Activated CD4-positive, alpha-beta T cell treated with anti-CD3 and anti-CD28 coated beads, Interleukin-2, amount 10 ng/mL, durations not matched to agents 24 days and 14 days (primary cell): ENCODE data around the gene CDS1. TPM values are rescaled to one million over a fixed set of nuclear protein-coding genes. Genes with fewer than 3 reads are reported as not detected.
"Not testable (repeated sequence)": the region's sequence is repeated elsewhere in the genome, so short reads cannot be mapped to it uniquely, and the experiment has no call there.

Experiments
- DNase-seq: peaks from one replicate; pipeline ENCODE4 v3.0.0; 2022
- H3K27ac Mint-ChIP-seq: one replicate; pipeline ENCODE4 v1.8.0; 2022; ENCODE audit warnings: mild to moderate bottlenecking, mixed read lengths
- H3K27me3 Mint-ChIP-seq: one replicate; pipeline ENCODE4 v1.8.0; 2022; ENCODE audit warnings: mixed read lengths
- H3K36me3 Mint-ChIP-seq: one replicate; pipeline ENCODE4 v1.8.0; 2022; ENCODE audit warnings: low read depth, mild to moderate bottlenecking, mixed read lengths
- H3K4me1 Mint-ChIP-seq: one replicate; pipeline ENCODE4 v1.8.0; 2021; ENCODE audit warnings: mixed read lengths
- H3K4me3 Mint-ChIP-seq: one replicate; pipeline ENCODE4 v1.8.0; 2022; ENCODE audit warnings: mild to moderate bottlenecking, moderate library complexity, mixed read lengths
- H3K9me3 Mint-ChIP-seq: one replicate; pipeline ENCODE4 v1.8.0; 2021; ENCODE audit warnings: mixed read lengths
- intact Hi-C: fragments of 100-400 bp; cut with micrococcal nuclease; formaldehyde crosslinking; loops from one replicate; pipeline ENCODE4 v1.15.1; 2023
- total RNA-seq: library from RNA; stranded (reverse); gene quantifications from 2 replicates; pipeline ENCODE4 v1.2.3, GENCODE V29; 2022

CDS1 gene
- not detected in 2 replicates for total RNA-seq

- Mint-ChIP-seq H3K36me3 (no peaks in the 10 kb centered on the region), H3K27ac (no peak within 1 kb of the TSS), H3K27me3 (peaks cover 53% of the 10 kb centered on the region), H3K4me1 (peaks cover 12% of the 10 kb centered on the region), H3K9me3 (no peaks in the 10 kb centered on the region), H3K4me3 (peak within 1 kb of the TSS; percentile 81)
- intact Hi-C loops = loop anchor here (1.0 to 5.0 kb wide), 3 partner anchors 87 to 384 kb away; partner anchors contain the start of gene WDFY3
- no peak for DNase-seq
Observed at GRCh38 chr4:84582988-84583875, at the start of gene CDS1. Gene CDS1 (plus strand): TSS chr4:84583127. CDS start chr4:84583402, 275 bp downstream.

GRCh38 chr4:84535901-84536300, 47.0 kb upstream of the CDS1 start:
- H3K4me1 Mint-ChIP-seq = no peaks in the 10 kb centered on the region
- H3K4me3 Mint-ChIP-seq = no peak overlapping the region
- no peaks in the 10 kb centered on the region for H3K36me3 Mint-ChIP-seq
- H3K9me3 Mint-ChIP-seq = no peaks in the 10 kb centered on the region
- intact Hi-C loops = no loop called here
- DNase-seq = no peak
- no peak overlapping the region for H3K27ac Mint-ChIP-seq
- peaks cover 6% of the 10 kb centered on the region for H3K27me3 Mint-ChIP-seq

- intact Hi-C loops = no loop called here
- no peak for DNase-seq
- no peak overlapping the region for H3K27ac Mint-ChIP-seq
- H3K36me3 Mint-ChIP-seq = no peaks in the 10 kb centered on the region
- no peaks in the 10 kb centered on the region for H3K9me3 Mint-ChIP-seq
- no peaks in the 10 kb centered on the region for H3K27me3 Mint-ChIP-seq
- H3K4me3 Mint-ChIP-seq = no peak overlapping the region
- no peaks in the 10 kb centered on the region for H3K4me1 Mint-ChIP-seq
Observed at GRCh38 chr4:84545093-84545492, 37.8 kb upstream of the CDS1 start.

- Mint-ChIP-seq H3K27ac (no peak overlapping the region), H3K4me3 (no peak overlapping the region), H3K9me3 (no peaks in the 10 kb centered on the region), H3K27me3 (no peaks in the 10 kb centered on the region), H3K36me3 (no peaks in the 10 kb centered on the region), H3K4me1 (no peaks in the 10 kb centered on the region)
- intact Hi-C loops = no loop called here
- DNase-seq = no peak
Observed at GRCh38 chr4:84547211-84547610, 35.7 kb upstream of the CDS1 start.

- H3K27me3 Mint-ChIP-seq, H3K4me3 Mint-ChIP-seq, H3K36me3 Mint-ChIP-seq, H3K9me3 Mint-ChIP-seq, DNase-seq, H3K27ac Mint-ChIP-seq, intact Hi-C loops, H3K4me1 Mint-ChIP-seq: not testable (repeated sequence)
Observed at GRCh38 chr4:84549191-84549590, 33.7 kb upstream of the CDS1 start.

- Mint-ChIP-seq H3K36me3 (no peaks in the 10 kb centered on the region), H3K4me1 (no peaks in the 10 kb centered on the region), H3K4me3 (no peak overlapping the region), H3K27ac (no peak overlapping the region), H3K27me3 (peaks cover 5% of the 10 kb centered on the region), H3K9me3 (no peaks in the 10 kb centered on the region)
- no peak for DNase-seq
- intact Hi-C loops = no loop called here
Observed at GRCh38 chr4:84562156-84562555, 20.8 kb upstream of the CDS1 start.

GRCh38 chr4:84563002-84563401, 19.9 kb upstream of the CDS1 start:
- H3K36me3 Mint-ChIP-seq = no peaks in the 10 kb centered on the region
- no peak for DNase-seq
- intact Hi-C loops = no loop called here
- peaks cover 5% of the 10 kb centered on the region for H3K27me3 Mint-ChIP-seq
- no peak overlapping the region for H3K27ac Mint-ChIP-seq
- no peak overlapping the region for H3K4me3 Mint-ChIP-seq
- no peaks in the 10 kb centered on the region for H3K4me1 Mint-ChIP-seq
- H3K9me3 Mint-ChIP-seq = no peaks in the 10 kb centered on the region

- no peak overlapping the region for H3K27ac Mint-ChIP-seq
- intact Hi-C loops = no loop called here
- DNase-seq = no peak
- H3K36me3 Mint-ChIP-seq = no peaks in the 10 kb centered on the region
- no peaks in the 10 kb centered on the region for H3K4me1 Mint-ChIP-seq
- no peak overlapping the region for H3K4me3 Mint-ChIP-seq
- H3K9me3 Mint-ChIP-seq = no peaks in the 10 kb centered on the region
- H3K27me3 Mint-ChIP-seq = peaks cover 8% of the 10 kb centered on the region
Observed at GRCh38 chr4:84565951-84566350, 17.0 kb upstream of the CDS1 start.

- intact Hi-C loops = no loop called here
- no peak for DNase-seq
- H3K27me3 Mint-ChIP-seq = peaks cover 7% of the 10 kb centered on the region
- no peak overlapping the region for H3K4me3 Mint-ChIP-seq
- H3K36me3 Mint-ChIP-seq = no peaks in the 10 kb centered on the region
- no peak overlapping the region for H3K27ac Mint-ChIP-seq
- no peaks in the 10 kb centered on the region for H3K9me3 Mint-ChIP-seq
- H3K4me1 Mint-ChIP-seq = peaks cover 6% of the 10 kb centered on the region
Observed at GRCh38 chr4:84568496-84568895, 14.4 kb upstream of the CDS1 start.

GRCh38 chr4:84569009-84569408, 13.9 kb upstream of the CDS1 start:
- Mint-ChIP-seq H3K27ac (no peak overlapping the region), H3K4me3 (no peak overlapping the region), H3K36me3 (no peaks in the 10 kb centered on the region), H3K27me3 (peaks cover 7% of the 10 kb centered on the region), H3K4me1 (peaks cover 9% of the 10 kb centered on the region), H3K9me3 (no peaks in the 10 kb centered on the region)
- intact Hi-C loops = no loop called here
- no peak for DNase-seq

- no peaks in the 10 kb centered on the region for H3K9me3 Mint-ChIP-seq
- peak; percentile 60 for DNase-seq
- H3K27me3 Mint-ChIP-seq = peaks cover 5% of the 10 kb centered on the region
- H3K4me1 Mint-ChIP-seq = peaks cover 13% of the 10 kb centered on the region
- no peak overlapping the region for H3K27ac Mint-ChIP-seq
- H3K4me3 Mint-ChIP-seq = no peak overlapping the region
- H3K36me3 Mint-ChIP-seq = no peaks in the 10 kb centered on the region
- intact Hi-C loops = no loop called here
Observed at GRCh38 chr4:84573385-84574068, 9.4 kb upstream of the CDS1 start.

- Mint-ChIP-seq H3K27me3 (peaks cover 2% of the 10 kb centered on the region), H3K36me3 (no peaks in the 10 kb centered on the region), H3K27ac (peak overlapping the region; percentile 29), H3K9me3 (no peaks in the 10 kb centered on the region), H3K4me1 (peaks cover 13% of the 10 kb centered on the region), H3K4me3 (peak overlapping the region; percentile 16)
- no peak for DNase-seq
- intact Hi-C loops = no loop called here
Observed at GRCh38 chr4:84574069-84574720, 8.7 kb upstream of the CDS1 start.

GRCh38 chr4:84578540-84579402, 4.2 kb upstream of the CDS1 start:
- H3K27ac Mint-ChIP-seq = no peak overlapping the region
- H3K27me3 Mint-ChIP-seq = peaks cover 25% of the 10 kb centered on the region
- DNase-seq = peak; percentile 61
- peaks cover 13% of the 10 kb centered on the region for H3K4me1 Mint-ChIP-seq
- no peaks in the 10 kb centered on the region for H3K36me3 Mint-ChIP-seq
- intact Hi-C loops = no loop called here
- H3K4me3 Mint-ChIP-seq = no peak overlapping the region
- H3K9me3 Mint-ChIP-seq = no peaks in the 10 kb centered on the region
